Activated CD8-positive, alpha-beta T cell treated with anti-CD3 and anti-CD28 coated beads for 36 hours (primary cell): ENCODE measurements around the gene NUBPL. TPM values are rescaled to one million over a fixed set of nuclear protein-coding genes. Genes with fewer than 3 reads are reported as not detected.

Source experiments
- ATAC-seq: fragments of 200-7000 bp; cut with Tn5 transposase; one replicate; pipeline ENCODE4 v1.10.0; 2021; ENCODE audit warnings: mild to moderate bottlenecking, moderate library complexity
- CTCF ChIA-PET: fragments of 350-600 bp; sonication (Branson Sonifier 250); formaldehyde crosslinking; loops from one replicate; lab custom pipeline; 2021; ENCODE audit warnings: antibody characterized with exemption; lab: Charles Lee
- POLR2A ChIA-PET: fragments of 350-600 bp; sonication (Branson Sonifier 250); formaldehyde crosslinking; loops from one replicate; lab custom pipeline; 2021; ENCODE audit warnings: antibody characterized with exemption; lab: Charles Lee
- DNase-seq: peaks from one replicate; pipeline ENCODE4 v3.0.0-alpha.2; 2020
- H3K27ac Mint-ChIP-seq: one replicate; pipeline ENCODE4 v1.8.0; 2021; ENCODE audit warnings: mild to moderate bottlenecking, mixed read lengths
- H3K27me3 Mint-ChIP-seq: one replicate; pipeline ENCODE4 v1.8.0; 2021; ENCODE audit warnings: mixed read lengths
- H3K36me3 Mint-ChIP-seq: one replicate; pipeline ENCODE4 v1.8.0; 2021; ENCODE audit warnings: low read depth, mixed read lengths
- H3K4me1 Mint-ChIP-seq: one replicate; pipeline ENCODE4 v1.8.0; 2021; ENCODE audit warnings: low read depth, mixed read lengths
- H3K4me3 Mint-ChIP-seq: one replicate; pipeline ENCODE4 v1.8.0; 2021; ENCODE audit warnings: mild to moderate bottlenecking, moderate library complexity, mixed read lengths
- H3K9me3 Mint-ChIP-seq: one replicate; pipeline ENCODE4 v1.8.0; 2021; ENCODE audit warnings: mixed read lengths
- CTCF ChIP-seq: fragments of 200-600 bp; IDR thresholded peaks from one replicate; pipeline ENCODE4 v1.8.0; 2022; ENCODE audit warnings: antibody characterized with exemption, mild to moderate bottlenecking
- intact Hi-C: fragments of 100-400 bp; cut with micrococcal nuclease; formaldehyde crosslinking; loops from one replicate; pipeline ENCODE4 v1.10.0; 2022
- total RNA-seq, 2 experiments: library from RNA; stranded (reverse); gene quantifications; one replicate each; pipeline ENCODE4 v1.2.3, GENCODE V29; 2021

Gene NUBPL
- total RNA-seq, 2 experiments from 2014 or later: 14.3 to 14.4 TPM

DNA sequence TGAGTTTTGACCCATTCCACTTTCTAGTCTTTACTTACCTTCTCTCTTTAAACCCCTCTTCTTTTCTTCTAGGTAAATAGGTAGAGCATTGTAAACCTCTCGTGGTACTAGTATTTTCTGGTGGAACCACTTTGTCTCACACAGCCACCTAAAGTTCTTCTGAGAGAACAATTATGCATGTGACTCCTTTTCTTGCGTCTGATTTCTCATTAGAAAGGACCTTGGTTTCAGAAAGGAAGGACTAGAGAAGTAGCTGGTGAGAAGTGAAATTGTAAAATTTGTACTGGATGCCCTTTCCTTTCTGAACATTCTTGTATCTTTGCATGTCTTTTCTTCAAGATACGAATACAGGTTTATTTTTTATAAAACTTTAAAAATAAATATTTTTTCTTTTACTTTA is 99.0 kb downstream of the NUBPL start:
- H3K4me3 Mint-ChIP-seq: no peak overlapping the region
- H3K36me3 Mint-ChIP-seq: peaks cover 47% of the 10 kb centered on the region
- ATAC-seq (no peak), DNase-seq (no peak)
- H3K27ac Mint-ChIP-seq: no peak overlapping the region
- no peaks in the 10 kb centered on the region for H3K27me3 Mint-ChIP-seq
- POLR2A ChIA-PET: no interaction called here
- CTCF ChIA-PET: no interaction called here
- H3K4me1 Mint-ChIP-seq: peaks cover 5% of the 10 kb centered on the region
- TF ChIP-seq CTCF: no peak
- intact Hi-C loops: no loop called here
- peaks cover 21% of the 10 kb centered on the region for H3K9me3 Mint-ChIP-seq

DNA sequence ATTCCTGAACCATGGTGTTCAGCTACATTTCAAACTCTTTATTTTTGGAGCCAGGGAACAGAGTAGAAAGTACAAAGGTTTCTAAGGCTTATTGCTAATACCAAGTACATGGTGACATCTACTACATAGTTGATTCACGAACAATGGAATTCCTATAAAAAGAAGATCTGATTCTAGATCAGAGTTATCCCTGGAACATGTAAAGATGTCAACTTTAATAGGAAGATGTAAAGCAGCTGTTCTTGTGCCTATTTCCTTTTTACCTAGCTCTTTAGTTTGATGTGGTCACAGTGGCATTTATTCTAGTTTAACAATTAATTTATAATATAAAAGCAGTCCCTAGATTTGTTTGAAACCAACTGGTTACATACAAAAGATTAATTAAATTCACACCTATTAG is 99.5 kb downstream of the NUBPL start:
- intact Hi-C loops: no loop called here
- Mint-ChIP-seq H3K36me3 (peaks cover 47% of the 10 kb centered on the region), H3K27ac (no peak overlapping the region), H3K4me3 (no peak overlapping the region), H3K4me1 (peaks cover 5% of the 10 kb centered on the region), H3K9me3 (peaks cover 24% of the 10 kb centered on the region), H3K27me3 (no peaks in the 10 kb centered on the region)
- no peak for TF ChIP-seq CTCF
- no peak for DNase-seq
- POLR2A ChIA-PET: no interaction called here
- CTCF ChIA-PET: no interaction called here
- no peak for ATAC-seq

GRCh38 chr14:31668348-31668747 is 107.1 kb downstream of the NUBPL start:
- Mint-ChIP-seq H3K27me3 (no peaks in the 10 kb centered on the region), H3K4me3 (no peak overlapping the region), H3K4me1 (no peaks in the 10 kb centered on the region), H3K9me3 (peaks cover 34% of the 10 kb centered on the region), H3K27ac (no peak overlapping the region), H3K36me3 (peaks cover 50% of the 10 kb centered on the region)
- no peak for TF ChIP-seq CTCF
- intact Hi-C loops: no loop called here
- DNase-seq: no peak
- no peak for ATAC-seq
- CTCF ChIA-PET: interaction anchor here (1.3 kb wide), 1 partner anchor 15 kb away, joined by 3 read pairs; no protein-coding TSS in a partner anchor
- POLR2A ChIA-PET: no interaction called here

DNA sequence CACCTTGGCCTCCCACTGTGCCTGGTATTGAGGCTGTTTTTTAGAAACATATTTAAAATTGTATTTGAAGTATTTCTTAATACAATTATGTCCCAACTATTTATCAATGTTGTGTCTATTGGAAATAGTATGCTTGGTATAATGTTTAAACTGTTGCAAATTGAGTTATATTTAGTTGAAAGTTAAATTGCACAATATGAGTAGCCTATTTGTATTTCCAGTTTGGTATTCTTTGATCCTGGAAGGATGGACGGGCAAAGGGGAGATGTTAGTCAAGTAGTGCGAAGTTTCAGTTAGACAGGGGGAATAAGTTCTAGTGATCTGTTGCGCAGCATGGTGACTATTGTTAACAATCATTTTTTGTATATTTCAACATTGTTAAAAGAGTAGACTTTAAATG is 111.5 kb downstream of the NUBPL start:
- intact Hi-C loops: no loop called here

DNA sequence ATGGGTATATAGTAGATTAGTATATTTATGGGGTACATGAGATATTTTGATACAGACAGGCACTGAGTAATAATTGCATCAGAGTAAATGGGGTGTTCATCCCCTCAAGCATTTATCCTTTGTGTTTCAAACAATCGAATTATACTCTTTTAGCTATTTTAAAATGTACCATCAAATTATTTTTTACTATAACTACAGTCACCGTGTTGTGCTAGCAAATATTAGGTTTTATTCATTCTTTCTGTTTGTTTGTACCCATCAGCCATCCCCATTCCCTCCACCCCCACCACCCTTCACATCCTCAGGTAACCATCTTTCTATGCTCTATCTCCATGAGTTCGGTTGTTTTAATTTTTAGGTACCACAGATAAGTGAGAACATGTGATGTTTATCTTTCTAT is 115.8 kb downstream of the NUBPL start:
- Mint-ChIP-seq H3K4me3 (no peak overlapping the region), H3K27ac (no peak overlapping the region), H3K4me1 (peaks cover 3% of the 10 kb centered on the region), H3K36me3 (peaks cover 16% of the 10 kb centered on the region), H3K27me3 (no peaks in the 10 kb centered on the region), H3K9me3 (peaks cover 6% of the 10 kb centered on the region)
- intact Hi-C loops: no loop called here
- no peak for ATAC-seq
- CTCF ChIA-PET: no interaction called here
- TF ChIP-seq CTCF: no peak
- POLR2A ChIA-PET: no interaction called here
- no peak for DNase-seq

More for the DNA sequence above, 111.5 kb downstream of the NUBPL start:
- CTCF ChIA-PET: no interaction called here
- no peaks in the 10 kb centered on the region for H3K27me3 Mint-ChIP-seq
- ATAC-seq (no peak), DNase-seq (no peak)
- no peak overlapping the region for H3K27ac Mint-ChIP-seq
- POLR2A ChIA-PET: no interaction called here
- peaks cover 3% of the 10 kb centered on the region for H3K4me1 Mint-ChIP-seq
- peaks cover 26% of the 10 kb centered on the region for H3K36me3 Mint-ChIP-seq
- no peak for TF ChIP-seq CTCF
- H3K9me3 Mint-ChIP-seq: peaks cover 22% of the 10 kb centered on the region
- H3K4me3 Mint-ChIP-seq: no peak overlapping the region
